Measurements from ENCODE around the gene PPP2R1A. TPM values are rescaled to one million over a fixed set of nuclear protein-coding genes. Genes with fewer than 3 reads are reported as not detected.
"Not testable (repeated sequence)": the region's sequence is repeated elsewhere in the genome, so short reads cannot be mapped to it uniquely, and the experiment has no call there.

PPP2R1A gene
- total RNA-seq, 1 experiment from 2014 or later = 316 TPM

GRCh38 chr19:52244021-52244420 is 54.2 kb downstream of the PPP2R1A start:
- Histone ChIP-seq H3F3A (ENCODE audit: insufficient read depth, low read depth) (no peaks in the 10 kb centered on the region), H3K4me1 (replicated peaks; ENCODE audit: insufficient read depth) (no peaks in the 10 kb centered on the region), H2AFZ (no peak overlapping the region), H3K36me3 (ENCODE audit: low read depth) (no peaks in the 10 kb centered on the region), H3K9me2 (ENCODE audit: insufficient read depth) (no peaks in the 10 kb centered on the region), H3K27me3 (ENCODE audit: insufficient read depth, low read depth) (peaks cover 38% of the 10 kb centered on the region), H4K20me1 (ENCODE audit: insufficient read depth) (no peaks in the 10 kb centered on the region), H3K79me2 (ENCODE audit: low read depth) (no peaks in the 10 kb centered on the region), H3K4me2 (no peak overlapping the region), H3K4me3 (no peak overlapping the region), H3K27ac (no peak overlapping the region), H3K9me3 (ENCODE audit: insufficient read depth, low read depth) (peaks cover 7% of the 10 kb centered on the region; the same call in 1 of the 2 replicates)
- CTCF ChIA-PET = no interaction called here
- BruUV-seq (replicated peaks) = no TSS peak
- intact Hi-C loops (cut with micrococcal nuclease; ENCODE audit: unreplicated experiment) = no loop called here
- TF ChIP-seq, protein P1, sequence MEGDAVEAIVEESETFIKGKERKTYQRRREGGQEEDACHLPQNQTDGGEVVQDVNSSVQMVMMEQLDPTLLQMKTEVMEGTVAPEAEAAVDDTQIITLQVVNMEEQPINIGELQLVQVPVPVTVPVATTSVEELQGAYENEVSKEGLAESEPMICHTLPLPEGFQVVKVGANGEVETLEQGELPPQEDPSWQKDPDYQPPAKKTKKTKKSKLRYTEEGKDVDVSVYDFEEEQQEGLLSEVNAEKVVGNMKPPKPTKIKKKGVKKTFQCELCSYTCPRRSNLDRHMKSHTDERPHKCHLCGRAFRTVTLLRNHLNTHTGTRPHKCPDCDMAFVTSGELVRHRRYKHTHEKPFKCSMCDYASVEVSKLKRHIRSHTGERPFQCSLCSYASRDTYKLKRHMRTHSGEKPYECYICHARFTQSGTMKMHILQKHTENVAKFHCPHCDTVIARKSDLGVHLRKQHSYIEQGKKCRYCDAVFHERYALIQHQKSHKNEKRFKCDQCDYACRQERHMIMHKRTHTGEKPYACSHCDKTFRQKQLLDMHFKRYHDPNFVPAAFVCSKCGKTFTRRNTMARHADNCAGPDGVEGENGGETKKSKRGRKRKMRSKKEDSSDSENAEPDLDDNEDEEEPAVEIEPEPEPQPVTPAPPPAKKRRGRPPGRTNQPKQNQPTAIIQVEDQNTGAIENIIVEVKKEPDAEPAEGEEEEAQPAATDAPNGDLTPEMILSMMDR (conservative IDR thresholded peaks at IDR 0.05) = no peak
- TF ChIP-seq EZH2 (IDR thresholded peaks at IDR 0.05; ENCODE audit: low read depth) = no peak
- DNase-seq = no peak
- POLR2A ChIA-PET (ENCODE audit: unreplicated experiment) = no interaction called here

DNA sequence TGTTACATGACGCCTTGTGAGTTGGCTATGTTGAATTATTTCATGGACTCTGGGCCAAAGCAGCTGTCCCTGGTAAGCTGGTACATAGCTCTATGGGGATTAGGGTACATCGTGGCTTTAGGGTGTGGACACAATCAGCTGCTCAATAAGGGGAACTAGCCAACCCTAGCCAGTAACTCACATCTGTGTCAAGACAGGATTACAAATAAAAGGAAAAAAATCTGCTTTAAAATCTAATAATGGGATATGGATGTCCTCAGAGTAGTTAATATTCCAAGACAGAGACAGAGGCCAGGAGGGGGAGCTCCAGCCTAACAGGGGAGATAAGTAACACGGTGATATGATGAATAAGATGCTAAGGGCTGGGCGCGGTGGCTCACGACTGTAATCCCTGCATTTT is 58.4 kb downstream of the PPP2R1A start:
- intact Hi-C loops (cut with micrococcal nuclease; ENCODE audit: unreplicated experiment) = loop anchor here (5.0 kb wide), 1 partner anchor 499 kb away; no protein-coding TSS in a partner anchor
- Histone ChIP-seq H3K4me1 (replicated peaks; ENCODE audit: insufficient read depth) (no peaks in the 10 kb centered on the region), H3K27me3 (ENCODE audit: insufficient read depth, low read depth) (peaks cover 29% of the 10 kb centered on the region; the same call in 1 of the 2 replicates), H3K27ac (no peak overlapping the region), H3K79me2 (ENCODE audit: low read depth) (no peaks in the 10 kb centered on the region), H2AFZ (no peak overlapping the region), H3F3A (ENCODE audit: insufficient read depth, low read depth) (no peaks in the 10 kb centered on the region), H3K4me2 (no peak overlapping the region), H3K9me3 (ENCODE audit: insufficient read depth, low read depth) (peaks cover 3% of the 10 kb centered on the region; the same call in 1 of the 2 replicates), H4K20me1 (ENCODE audit: insufficient read depth) (no peaks in the 10 kb centered on the region), H3K4me3 (no peak overlapping the region), H3K36me3 (ENCODE audit: low read depth) (no peaks in the 10 kb centered on the region), H3K9me2 (ENCODE audit: insufficient read depth) (no peaks in the 10 kb centered on the region)
- DNase-seq = peak; percentile 25 to 40
- TF ChIP-seq EZH2 (IDR thresholded peaks at IDR 0.05; ENCODE audit: low read depth) = no peak
- TF ChIP-seq, protein P1 (conservative IDR thresholded peaks at IDR 0.05) = peak; percentile 66
- CTCF ChIA-PET = interaction anchor here (1.1 kb wide), 1 partner anchor 122 kb away, joined by 4 read pairs; the partner anchor contains the start of gene ZNF880
- no TSS peak for BruUV-seq (replicated peaks)
- POLR2A ChIA-PET (ENCODE audit: unreplicated experiment) = interaction anchor here (0.6 kb wide), 1 partner anchor 230 kb away, joined by 3 read pairs; no protein-coding TSS in a partner anchor

DNA sequence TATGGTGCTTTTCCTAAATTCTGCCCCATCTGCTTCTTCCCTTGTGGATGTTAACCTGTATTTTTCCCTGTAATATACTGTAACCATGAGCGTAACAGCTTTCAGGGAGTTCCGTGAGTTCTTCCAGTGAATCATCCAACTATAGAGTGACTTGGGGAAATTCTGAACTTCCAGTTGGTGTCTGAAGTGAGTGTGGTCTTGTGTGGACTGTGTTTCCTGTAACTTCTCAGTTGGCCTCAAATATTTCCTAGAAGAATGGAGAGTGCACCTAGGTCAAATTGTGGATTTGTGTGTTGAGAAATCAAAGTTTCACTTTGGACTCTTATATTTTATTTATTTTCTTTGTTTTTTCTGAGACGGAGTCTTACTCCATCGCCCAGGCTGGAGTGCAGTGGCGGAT is 68.6 kb downstream of the PPP2R1A start:
- intact Hi-C loops (cut with micrococcal nuclease; ENCODE audit: unreplicated experiment) = no loop called here
- no peak for TF ChIP-seq EZH2 (IDR thresholded peaks at IDR 0.05; ENCODE audit: low read depth)
- CTCF ChIA-PET = no interaction called here
- Histone ChIP-seq H3K4me2 (no peak overlapping the region), H4K20me1 (ENCODE audit: insufficient read depth) (no peaks in the 10 kb centered on the region), H3F3A (ENCODE audit: insufficient read depth, low read depth) (no peaks in the 10 kb centered on the region), H3K4me3 (no peak overlapping the region), H2AFZ (no peak overlapping the region), H3K36me3 (ENCODE audit: low read depth) (no peaks in the 10 kb centered on the region), H3K4me1 (replicated peaks; ENCODE audit: insufficient read depth) (no peaks in the 10 kb centered on the region), H3K27me3 (ENCODE audit: insufficient read depth, low read depth) (peaks cover 24% of the 10 kb centered on the region; the same call in 1 of the 2 replicates), H3K9me3 (ENCODE audit: insufficient read depth, low read depth) (peaks cover 7% of the 10 kb centered on the region; the same call in 1 of the 2 replicates), H3K79me2 (ENCODE audit: low read depth) (no peaks in the 10 kb centered on the region), H3K27ac (no peak overlapping the region), H3K9me2 (ENCODE audit: insufficient read depth) (no peaks in the 10 kb centered on the region)
- no peak for DNase-seq
- no TSS peak for BruUV-seq (replicated peaks)
- POLR2A ChIA-PET (ENCODE audit: unreplicated experiment) = no interaction called here

GRCh38 chr19:52265556-52265955 is 75.7 kb downstream of the PPP2R1A start:
- not testable (repeated sequence) for DNase-seq

More at GRCh38 chr19:52265556-52265955, 75.7 kb downstream of the PPP2R1A start:
- H3K27ac ChIP-seq; CTCF ChIA-PET; H3K36me3 ChIP-seq (ENCODE audit: low read depth); H4K20me1 ChIP-seq (ENCODE audit: insufficient read depth); H3K4me2 ChIP-seq; H2AFZ ChIP-seq; BruUV-seq (replicated peaks); H3F3A ChIP-seq (ENCODE audit: insufficient read depth, low read depth); H3K4me1 ChIP-seq (replicated peaks; ENCODE audit: insufficient read depth); H3K9me2 ChIP-seq (ENCODE audit: insufficient read depth); H3K4me3 ChIP-seq; POLR2A ChIA-PET (ENCODE audit: unreplicated experiment); H3K27me3 ChIP-seq (ENCODE audit: insufficient read depth, low read depth): not testable (repeated sequence)
- Histone ChIP-seq H3K9me3 (ENCODE audit: insufficient read depth, low read depth) (peaks cover 17% of the 10 kb centered on the region; the same call in 1 of the 2 replicates), H3K79me2 (ENCODE audit: low read depth) (peaks cover 11% of the 10 kb centered on the region)
- intact Hi-C loops (cut with micrococcal nuclease; ENCODE audit: unreplicated experiment) = loop anchor here (5.0 kb wide), 1 partner anchor 102 kb away; the partner anchor contains the start of gene ZNF880
